Stimulated activated CD8-positive, alpha-beta memory T cell treated with anti-CD3 and anti-CD28 coated beads, Interleukin-7, amount 100 ng/mL, for 4 hours (primary cell): Measurements from ENCODE around the gene LRRC74B.

Experiments
- DNase-seq, 2 donors: peaks; one replicate each; pipeline ENCODE4 v3.0.0-alpha.2; 2020; ENCODE audit warnings: low read depth in 2 of 2

The LRRC74B gene

DNA sequence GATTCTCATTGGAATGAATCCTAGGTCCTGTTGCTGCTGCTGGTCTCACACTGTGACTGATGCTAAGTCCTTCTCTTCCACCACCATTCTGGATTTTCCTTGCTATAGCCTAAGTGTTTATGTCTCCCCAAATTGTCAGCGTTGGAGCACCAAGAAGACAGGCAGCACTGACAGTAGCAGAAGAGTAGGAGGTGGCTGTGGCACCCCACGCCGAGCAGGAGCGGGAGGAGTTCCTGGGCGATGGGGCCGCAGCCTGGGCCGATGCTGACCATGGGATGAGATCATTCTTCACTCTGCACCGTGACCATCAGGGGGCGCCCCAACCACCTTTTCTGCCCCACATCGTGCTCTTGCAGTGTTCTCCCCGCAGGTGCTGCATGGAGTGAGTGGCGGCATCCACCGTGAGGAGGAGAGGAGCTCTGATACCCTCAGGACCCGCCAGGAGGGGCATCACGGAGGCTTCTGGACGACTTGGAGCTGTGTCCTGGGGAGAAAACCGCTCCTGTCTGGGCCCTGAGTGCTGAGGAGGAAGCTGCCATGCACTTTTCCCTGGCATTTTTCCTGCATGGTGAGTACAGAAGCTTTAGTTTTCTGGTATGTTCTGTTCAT, 57.0 kb downstream of the LRRC74B start:
- DNase-seq: peak; percentile 47 to 48

DNA sequence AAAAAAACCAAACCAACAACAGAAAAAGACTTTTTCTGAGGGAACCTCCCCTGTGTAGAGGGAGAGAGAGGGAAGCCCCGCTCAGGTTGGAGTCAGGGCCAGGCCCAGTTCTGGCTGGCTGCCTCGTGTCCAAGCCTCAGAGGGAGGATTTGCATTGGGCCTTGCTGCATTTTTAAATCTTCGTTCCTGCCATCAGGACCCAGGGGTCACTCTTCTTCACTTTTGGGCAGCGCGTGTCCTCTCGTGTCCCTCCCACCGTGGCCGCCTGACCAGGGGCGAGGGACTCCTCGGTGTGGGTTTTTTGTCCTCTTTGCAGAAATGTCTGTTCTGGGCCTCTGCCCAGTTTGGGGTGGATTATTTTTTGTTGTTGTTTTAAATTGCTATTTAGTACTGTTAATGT, 57.9 kb downstream of the LRRC74B start:
- no peak for DNase-seq

DNA sequence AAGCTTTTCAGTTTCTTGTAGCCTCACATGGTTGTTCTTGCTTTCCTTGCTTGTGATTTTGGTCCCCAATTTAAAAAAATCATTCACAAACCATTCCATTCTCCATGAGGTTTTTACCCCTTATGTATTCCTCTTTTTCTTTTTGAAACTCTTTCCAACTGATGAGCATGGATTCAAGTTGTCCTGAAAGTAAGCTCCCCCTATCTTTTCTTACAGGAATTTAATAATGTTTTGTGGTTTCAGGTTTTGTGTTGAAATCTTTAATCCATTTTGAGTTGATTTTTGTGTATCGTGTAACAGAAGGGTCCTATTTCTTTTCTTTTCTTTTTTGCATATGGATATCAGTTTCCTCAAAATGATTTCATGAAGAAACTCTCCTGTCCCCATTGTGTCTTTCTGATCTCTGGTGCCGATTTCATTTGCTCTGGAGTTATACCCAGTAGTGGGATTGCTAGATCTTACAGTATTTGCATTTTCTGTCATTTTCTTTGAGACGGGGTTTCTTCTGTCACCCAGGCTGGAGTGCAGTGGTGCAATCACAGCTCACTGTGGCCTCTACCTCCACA, 58.5 kb downstream of the LRRC74B start:
- DNase-seq: no peak

DNA sequence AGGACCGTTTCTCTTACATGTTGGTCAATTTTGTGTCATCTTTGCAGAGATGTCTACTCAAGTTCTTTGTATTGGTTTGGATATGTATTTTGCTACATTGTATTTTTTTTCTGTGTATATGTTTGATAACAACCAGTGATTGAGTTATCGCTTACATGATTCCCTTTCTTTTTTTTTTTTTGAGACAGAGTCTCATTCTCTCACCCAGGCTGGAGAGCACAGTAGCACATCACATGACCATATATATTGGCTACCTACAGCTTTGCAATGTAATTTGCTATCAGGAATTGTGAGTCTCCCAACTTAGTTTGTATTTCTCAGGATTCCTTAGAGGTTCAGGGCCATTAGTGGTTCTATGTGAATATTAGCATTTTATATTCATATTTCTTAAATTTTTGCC, 59.5 kb downstream of the LRRC74B start:
- no peak for DNase-seq

DNA sequence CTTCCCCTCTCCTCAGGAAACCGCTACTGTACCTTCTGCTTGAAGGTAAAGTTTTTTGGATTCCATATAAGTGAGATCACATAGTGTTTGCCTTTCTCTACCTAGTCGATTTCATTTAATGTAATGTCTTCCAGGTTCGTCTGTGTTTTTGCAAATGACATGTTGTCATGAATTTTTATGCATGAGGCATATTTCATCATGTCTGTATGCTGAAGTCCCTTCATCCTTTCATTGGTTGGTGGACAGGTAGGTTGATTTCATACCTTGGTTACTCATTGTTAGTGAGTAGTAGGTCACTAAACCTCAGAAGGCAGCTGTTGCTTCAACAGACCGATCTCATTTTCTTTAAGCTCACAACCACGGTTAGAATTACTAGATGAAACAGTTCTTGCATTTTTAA, 60.3 kb downstream of the LRRC74B start:
- DNase-seq: no peak

DNA sequence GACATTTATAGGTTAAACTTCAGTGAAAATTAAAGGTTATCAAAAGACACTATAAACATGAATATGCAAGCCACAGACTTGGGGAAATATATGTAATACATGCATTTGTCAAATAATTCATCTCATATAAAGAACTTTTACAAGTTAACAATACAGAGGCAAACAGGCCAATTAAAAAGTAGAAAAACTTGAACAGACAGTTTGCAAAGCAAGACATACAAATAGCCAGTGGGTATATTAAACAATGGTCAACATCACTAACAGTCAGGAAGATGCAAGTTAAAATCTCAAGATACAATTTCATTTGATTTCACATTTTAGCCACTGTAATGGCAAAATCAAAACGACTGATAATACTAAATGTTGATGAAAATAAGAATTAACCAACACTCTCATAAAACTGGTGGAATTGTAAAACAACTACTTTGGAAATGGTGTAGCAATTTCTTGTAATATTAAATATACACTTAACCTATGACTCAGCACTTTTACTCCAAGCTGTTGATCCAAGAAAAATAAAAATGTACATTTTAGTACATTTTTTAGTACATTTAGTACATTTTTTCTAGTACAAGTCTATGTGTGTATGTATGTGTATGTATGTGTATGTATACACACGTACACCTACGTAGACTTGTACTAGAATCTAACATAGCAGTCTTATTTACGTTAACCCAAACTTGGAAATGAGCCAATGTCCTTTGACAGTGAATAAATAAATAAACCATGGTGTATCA, 62.8 kb downstream of the LRRC74B start:
- no peak for DNase-seq
